RWPE2 (cell line): ENCODE data around the gene OR2B3.

Experiments used
- ATAC-seq: fragments of 200-7000 bp; cut with Tn5 transposase; 3 replicates; pipeline ENCODE4 v1.9.1; 2021; ENCODE audit warnings: low read depth
- DNase-seq: peaks from one replicate; pipeline ENCODE4 v3.0.0-alpha.2; 2020; ENCODE audit warnings: low spot score
- H3K27ac ChIP-seq: fragments of 450-650 bp; 2 replicates; pipeline ENCODE4 v1.5.1; 2017; ENCODE audit warnings: mild to moderate bottlenecking; ENCODE audit not compliant: poor library complexity, severe bottlenecking
- H3K27me3 ChIP-seq: fragments of 250-450 bp; sonication (Bioruptor Pico); 2 replicates; pipeline ENCODE4 v1.5.1; 2021; ENCODE audit warnings: mild to moderate bottlenecking, moderate library complexity; ENCODE audit not compliant: insufficient read depth, poor library complexity, severe bottlenecking
- H3K36me3 ChIP-seq: fragments of 250-450 bp; sonication (Bioruptor Pico); 2 replicates; pipeline ENCODE4 v1.5.1; 2020; ENCODE audit warnings: low read depth, mild to moderate bottlenecking, moderate library complexity
- H3K4me1 ChIP-seq: fragments of 250-450 bp; sonication (Bioruptor Pico); 2 replicates; pipeline ENCODE4 v1.5.1; 2021; ENCODE audit warnings: mild to moderate bottlenecking, moderate library complexity; ENCODE audit not compliant: insufficient read depth, poor library complexity, severe bottlenecking
- H3K4me3 ChIP-seq: fragments of 250-450 bp; sonication (Bioruptor Pico); 2 replicates; pipeline ENCODE4 v1.5.1; 2021; ENCODE audit warnings: mild to moderate bottlenecking, moderate library complexity; ENCODE audit not compliant: severe bottlenecking
- H3K9me3 ChIP-seq: fragments of 250-450 bp; sonication (Bioruptor Pico); 2 replicates; pipeline ENCODE4 v1.5.1; 2021; ENCODE audit warnings: mild to moderate bottlenecking, moderate library complexity; ENCODE audit not compliant: severe bottlenecking
- TF ChIP-seq, protein P1 (sequence below): fragments of 450-650 bp; IDR thresholded peaks from one replicate; pipeline ENCODE4 v1.5.1; 2017; ENCODE audit warnings: mild to moderate bottlenecking, moderate library complexity; ENCODE audit not compliant: poor library complexity, severe bottlenecking

Gene OR2B3

DNA sequence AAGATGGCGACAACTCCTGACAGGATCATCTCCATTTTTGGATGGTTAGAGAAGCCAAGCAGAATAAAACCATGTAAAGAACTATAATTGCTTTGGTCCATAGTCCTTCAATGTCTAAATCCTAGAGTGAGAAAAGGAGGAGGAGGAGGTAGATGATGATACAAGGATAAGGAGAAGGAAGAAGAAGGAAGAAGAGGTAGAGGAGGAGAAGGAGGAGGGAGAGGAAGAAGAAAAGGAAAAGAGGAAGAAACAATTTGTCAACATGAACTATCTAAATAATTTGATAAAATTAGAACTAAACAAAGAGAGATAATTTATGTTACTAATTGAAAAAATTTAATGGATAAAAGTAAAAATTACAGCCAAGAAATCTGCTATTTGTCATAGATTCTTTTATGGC is 42.0 kb downstream of the OR2B3 start, which contains the start of gene OR2W1:
Gene OR2W1 (minus strand): TSS at position 101 of the 400 bp plus-strand sequence. CDS start 0 bp downstream, at position 101.
- H3K27me3 ChIP-seq: peaks cover 24% of the 10 kb centered on the region
- H3K9me3 ChIP-seq: no peaks in the 10 kb centered on the region
- H3K4me3 ChIP-seq: no peak within 1 kb of the TSS
- DNase-seq: no peak
- ATAC-seq: no peak
- H3K36me3 ChIP-seq: no peaks in the 10 kb centered on the region
- TF ChIP-seq, protein P1, sequence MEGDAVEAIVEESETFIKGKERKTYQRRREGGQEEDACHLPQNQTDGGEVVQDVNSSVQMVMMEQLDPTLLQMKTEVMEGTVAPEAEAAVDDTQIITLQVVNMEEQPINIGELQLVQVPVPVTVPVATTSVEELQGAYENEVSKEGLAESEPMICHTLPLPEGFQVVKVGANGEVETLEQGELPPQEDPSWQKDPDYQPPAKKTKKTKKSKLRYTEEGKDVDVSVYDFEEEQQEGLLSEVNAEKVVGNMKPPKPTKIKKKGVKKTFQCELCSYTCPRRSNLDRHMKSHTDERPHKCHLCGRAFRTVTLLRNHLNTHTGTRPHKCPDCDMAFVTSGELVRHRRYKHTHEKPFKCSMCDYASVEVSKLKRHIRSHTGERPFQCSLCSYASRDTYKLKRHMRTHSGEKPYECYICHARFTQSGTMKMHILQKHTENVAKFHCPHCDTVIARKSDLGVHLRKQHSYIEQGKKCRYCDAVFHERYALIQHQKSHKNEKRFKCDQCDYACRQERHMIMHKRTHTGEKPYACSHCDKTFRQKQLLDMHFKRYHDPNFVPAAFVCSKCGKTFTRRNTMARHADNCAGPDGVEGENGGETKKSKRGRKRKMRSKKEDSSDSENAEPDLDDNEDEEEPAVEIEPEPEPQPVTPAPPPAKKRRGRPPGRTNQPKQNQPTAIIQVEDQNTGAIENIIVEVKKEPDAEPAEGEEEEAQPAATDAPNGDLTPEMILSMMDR: no peak
- no peak within 1 kb of the TSS for H3K27ac ChIP-seq
- H3K4me1 ChIP-seq: no peaks in the 10 kb centered on the region
